Adrenal gland (tissue), 5 donors: ENCODE data around the gene PCGF2.

Source experiments
- CTCF ChIP-seq, 6 experiments: fragments of 450-650 bp in 4 of 6; fragments of 200-600 bp in 2 of 6; sonication (generic) in 1 of 6; IDR thresholded peaks; 1 replicate in 5 of 6; 2 replicates in 1 of 6; pipeline versions ENCODE4 v1.5.1 to v1.8.0; 2016 to 2021; ENCODE audit warnings: antibody characterized with exemption in 6 of 6, mild to moderate bottlenecking in 2 of 6, moderate library complexity in 1 of 6
- POLR2A ChIP-seq, 2 donors: fragments of 450-650 bp; IDR thresholded peaks; one replicate each; pipeline ENCODE4 v1.6.1; 2017; ENCODE audit warnings: antibody characterized with exemption in 2 of 2, mild to moderate bottlenecking in 2 of 2, moderate library complexity in 1 of 2
- donor health status: DM: no; HTN: no; CAD: no.

GRCh38 chr17:38698760-38699159, 49.4 kb downstream of the PCGF2 start:
- no peak for TF ChIP-seq CTCF (IDR thresholded peaks at IDR 0.05)
- TF ChIP-seq POLR2A (IDR thresholded peaks at IDR 0.05): no peak
